Panc1 (cell line): ENCODE data around the gene MTX3. TPM values are rescaled to one million over a fixed set of nuclear protein-coding genes. Genes with fewer than 3 reads are reported as not detected.

ENCODE experiments used
- ATAC-seq: fragments of 200-7000 bp; cut with Tn5 transposase; 2 replicates; pipeline ENCODE4 v1.9.1; 2020; ENCODE audit warnings: mild to moderate bottlenecking, moderate library complexity
- BruUV-seq: library from RNA; stranded (reverse); fragments of 400-500 nt; replicated peaks from 2 replicates; lab custom pipeline; 2021; lab: Mats Ljungman, UMichigan
- CTCF ChIA-PET: fragments of 300-600 bp; sonication (Branson Sonifier 250); formaldehyde crosslinking; loops from one replicate; lab custom pipeline; 2022; ENCODE audit warnings: antibody characterized with exemption; lab: Charles Lee
- POLR2A ChIA-PET: fragments of 300-600 bp; sonication (Branson Sonifier 250); formaldehyde crosslinking; loops from one replicate; lab custom pipeline; 2022; ENCODE audit warnings: antibody characterized with exemption; lab: Charles Lee
- DNase-seq: peaks from one replicate; pipeline ENCODE4 v3.0.0-alpha.2; 2010; ENCODE audit warnings: low read depth, low spot score
- H3K27ac ChIP-seq: 2 replicates; pipeline ENCODE4 v1.5.1; 2011; ENCODE audit warnings: mild to moderate bottlenecking, low read length, inconsistent platforms
- H3K27me3 ChIP-seq: fragments of 200-500 bp; sonication (Bioruptor generic); 2 replicates; pipeline ENCODE4 v1.6.0; 2014; ENCODE audit warnings: low read length, inconsistent platforms; ENCODE audit not compliant: control insufficient read depth, insufficient read depth
- H3K36me3 ChIP-seq: fragments of 200-500 bp; sonication (Bioruptor generic); 2 replicates; pipeline ENCODE4 v1.5.1; 2014; ENCODE audit warnings: inconsistent platforms, mild to moderate bottlenecking, low read length, moderate library complexity; ENCODE audit not compliant: control insufficient read depth, insufficient read depth
- H3K4me1 ChIP-seq: 2 replicates; pipeline ENCODE4 v1.5.1; 2011; ENCODE audit warnings: inconsistent platforms, mild to moderate bottlenecking, low read length, moderate library complexity; ENCODE audit not compliant: control insufficient read depth, insufficient read depth
- H3K4me3 ChIP-seq, 2 experiments: 2 replicates each; pipeline ENCODE4 v1.5.1; 2011 to 2012; ENCODE audit warnings: low read depth in 2 of 2, low read length in 2 of 2, mild to moderate bottlenecking in 2 of 2, inconsistent platforms in 1 of 2, moderate library complexity in 1 of 2
- H3K9me3 ChIP-seq: fragments of 200-500 bp; sonication (Bioruptor generic); 2 replicates; pipeline ENCODE4 v1.5.1; 2014; ENCODE audit warnings: low read depth, mild to moderate bottlenecking, inconsistent platforms, low read length, moderate library complexity; ENCODE audit not compliant: control insufficient read depth, insufficient read depth
- POLR2AphosphoS5 ChIP-seq: IDR thresholded peaks from 2 replicates; pipeline ENCODE4 v1.6.1; 2012; ENCODE audit warnings: mild to moderate bottlenecking, low read depth, low read length, moderate library complexity
- SIN3A ChIP-seq: IDR thresholded peaks from 2 replicates; pipeline ENCODE4 v1.6.1; 2012; ENCODE audit warnings: low read depth, mild to moderate bottlenecking, low read length, moderate library complexity, borderline replicate concordance; ENCODE audit not compliant: insufficient read depth
- TCF7L2 ChIP-seq: IDR thresholded peaks from 2 replicates; pipeline ENCODE4 v1.6.1; 2011; ENCODE audit warnings: mild to moderate bottlenecking, low read depth, low read length, inconsistent platforms
- in situ Hi-C: cut with HindIII; loops from 2 replicates; pipeline ENCODE4 v1.10.0; 2016; ENCODE audit warnings: low sequenced_read_pairs, low pct_unique_long_range_greater_than_20kb
- intact Hi-C: fragments of 100-400 bp; cut with micrococcal nuclease; formaldehyde crosslinking; loops from one replicate; pipeline ENCODE4 v1.10.0; 2022; ENCODE audit not compliant: unreplicated experiment
- total RNA-seq: library from RNA; stranded (reverse); gene quantifications from one replicate; pipeline ENCODE4 v1.2.1, GENCODE V29; 2021; ENCODE audit not compliant: unreplicated experiment
- TF ChIP-seq, protein P1 (sequence below): fragments of 450-650 bp; IDR thresholded peaks from 2 replicates; pipeline ENCODE4 v1.5.1; 2017; ENCODE audit warnings: mild to moderate bottlenecking
- TF ChIP-seq, protein P2 (sequence below), 2 experiments: IDR thresholded peaks; 2 replicates each; pipeline ENCODE4 v1.6.1; 2011 to 2012; ENCODE audit warnings: low read depth in 2 of 2, control low read depth in 1 of 2, low read length in 1 of 2, mild to moderate bottlenecking in 1 of 2, moderate library complexity in 1 of 2; ENCODE audit not compliant: insufficient read depth in 1 of 2

The MTX3 gene
- total RNA-seq, 1 experiment from 2014 or later: 18.1 TPM

DNA sequence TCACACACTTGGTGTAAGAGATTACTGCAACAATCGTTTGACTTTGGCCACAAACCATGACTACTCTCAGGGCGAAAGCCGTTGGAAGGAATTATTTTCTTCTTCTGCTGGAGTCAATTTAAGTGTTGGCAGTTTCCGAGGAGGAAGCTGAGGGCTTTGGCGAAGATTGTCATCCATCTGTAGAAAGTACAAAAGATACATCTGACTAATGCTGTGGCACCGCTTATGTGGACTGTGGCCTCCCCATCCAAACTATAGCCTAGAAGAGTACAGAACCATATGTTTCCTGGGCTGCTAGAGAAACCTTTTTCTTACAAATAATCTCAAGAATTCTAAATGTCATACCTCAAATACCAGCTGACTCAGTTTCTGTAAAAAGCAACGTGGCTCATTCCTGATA is 7.4 kb downstream of the MTX3 start:
- Histone ChIP-seq H3K4me1 (no peaks in the 10 kb centered on the region), H3K9me3 (no peaks in the 10 kb centered on the region), H3K27ac (no peak overlapping the region), H3K27me3 (no peaks in the 10 kb centered on the region), H3K36me3 (peaks cover 26% of the 10 kb centered on the region), H3K4me3 (no peak overlapping the region)
- ChIA-PET POLR2A (no interaction called here), CTCF (no interaction called here)
- in situ Hi-C loops: no loop called here
- DNase-seq (no peak), ATAC-seq (no peak)
- intact Hi-C loops: no loop called here
- no TSS peak for BruUV-seq
- no peak for TF ChIP-seq SIN3A
- TF ChIP-seq, protein P1, sequence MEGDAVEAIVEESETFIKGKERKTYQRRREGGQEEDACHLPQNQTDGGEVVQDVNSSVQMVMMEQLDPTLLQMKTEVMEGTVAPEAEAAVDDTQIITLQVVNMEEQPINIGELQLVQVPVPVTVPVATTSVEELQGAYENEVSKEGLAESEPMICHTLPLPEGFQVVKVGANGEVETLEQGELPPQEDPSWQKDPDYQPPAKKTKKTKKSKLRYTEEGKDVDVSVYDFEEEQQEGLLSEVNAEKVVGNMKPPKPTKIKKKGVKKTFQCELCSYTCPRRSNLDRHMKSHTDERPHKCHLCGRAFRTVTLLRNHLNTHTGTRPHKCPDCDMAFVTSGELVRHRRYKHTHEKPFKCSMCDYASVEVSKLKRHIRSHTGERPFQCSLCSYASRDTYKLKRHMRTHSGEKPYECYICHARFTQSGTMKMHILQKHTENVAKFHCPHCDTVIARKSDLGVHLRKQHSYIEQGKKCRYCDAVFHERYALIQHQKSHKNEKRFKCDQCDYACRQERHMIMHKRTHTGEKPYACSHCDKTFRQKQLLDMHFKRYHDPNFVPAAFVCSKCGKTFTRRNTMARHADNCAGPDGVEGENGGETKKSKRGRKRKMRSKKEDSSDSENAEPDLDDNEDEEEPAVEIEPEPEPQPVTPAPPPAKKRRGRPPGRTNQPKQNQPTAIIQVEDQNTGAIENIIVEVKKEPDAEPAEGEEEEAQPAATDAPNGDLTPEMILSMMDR: no peak
- TF ChIP-seq, protein P2, sequence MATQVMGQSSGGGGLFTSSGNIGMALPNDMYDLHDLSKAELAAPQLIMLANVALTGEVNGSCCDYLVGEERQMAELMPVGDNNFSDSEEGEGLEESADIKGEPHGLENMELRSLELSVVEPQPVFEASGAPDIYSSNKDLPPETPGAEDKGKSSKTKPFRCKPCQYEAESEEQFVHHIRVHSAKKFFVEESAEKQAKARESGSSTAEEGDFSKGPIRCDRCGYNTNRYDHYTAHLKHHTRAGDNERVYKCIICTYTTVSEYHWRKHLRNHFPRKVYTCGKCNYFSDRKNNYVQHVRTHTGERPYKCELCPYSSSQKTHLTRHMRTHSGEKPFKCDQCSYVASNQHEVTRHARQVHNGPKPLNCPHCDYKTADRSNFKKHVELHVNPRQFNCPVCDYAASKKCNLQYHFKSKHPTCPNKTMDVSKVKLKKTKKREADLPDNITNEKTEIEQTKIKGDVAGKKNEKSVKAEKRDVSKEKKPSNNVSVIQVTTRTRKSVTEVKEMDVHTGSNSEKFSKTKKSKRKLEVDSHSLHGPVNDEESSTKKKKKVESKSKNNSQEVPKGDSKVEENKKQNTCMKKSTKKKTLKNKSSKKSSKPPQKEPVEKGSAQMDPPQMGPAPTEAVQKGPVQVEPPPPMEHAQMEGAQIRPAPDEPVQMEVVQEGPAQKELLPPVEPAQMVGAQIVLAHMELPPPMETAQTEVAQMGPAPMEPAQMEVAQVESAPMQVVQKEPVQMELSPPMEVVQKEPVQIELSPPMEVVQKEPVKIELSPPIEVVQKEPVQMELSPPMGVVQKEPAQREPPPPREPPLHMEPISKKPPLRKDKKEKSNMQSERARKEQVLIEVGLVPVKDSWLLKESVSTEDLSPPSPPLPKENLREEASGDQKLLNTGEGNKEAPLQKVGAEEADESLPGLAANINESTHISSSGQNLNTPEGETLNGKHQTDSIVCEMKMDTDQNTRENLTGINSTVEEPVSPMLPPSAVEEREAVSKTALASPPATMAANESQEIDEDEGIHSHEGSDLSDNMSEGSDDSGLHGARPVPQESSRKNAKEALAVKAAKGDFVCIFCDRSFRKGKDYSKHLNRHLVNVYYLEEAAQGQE (IDR thresholded peaks at IDR 0.05; ENCODE audit: insufficient read depth in 1 of 2, low read depth in 2 of 2, low read length in 1 of 2): no peak
- no peak for TF ChIP-seq TCF7L2
- TF ChIP-seq POLR2AphosphoS5: no peak

DNA sequence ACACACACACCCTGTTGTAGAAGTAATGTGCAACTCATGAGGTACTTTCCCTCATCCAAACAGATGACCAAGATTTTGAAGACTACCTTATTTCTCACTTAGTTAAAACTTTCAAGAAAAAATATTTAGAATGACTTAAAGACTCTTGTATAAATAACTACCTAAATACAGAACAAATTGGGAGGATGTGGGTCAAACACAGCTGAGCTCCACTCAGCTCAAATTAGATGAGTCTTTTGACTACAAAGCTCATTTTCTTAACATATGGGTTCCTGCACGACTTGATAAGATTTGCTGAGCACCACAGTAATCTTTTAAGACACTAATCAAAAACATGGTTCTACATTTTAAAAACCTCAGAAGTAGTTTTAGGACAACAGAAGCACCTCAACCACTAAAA is 8.9 kb downstream of the MTX3 start:
- BruUV-seq: no TSS peak
- POLR2A ChIA-PET: no interaction called here
- Histone ChIP-seq H3K27me3 (no peaks in the 10 kb centered on the region), H3K36me3 (peaks cover 21% of the 10 kb centered on the region), H3K4me3 (no peak overlapping the region), H3K4me1 (no peaks in the 10 kb centered on the region), H3K9me3 (no peaks in the 10 kb centered on the region), H3K27ac (no peak overlapping the region)
- TF ChIP-seq SIN3A: no peak
- no peak for TF ChIP-seq POLR2AphosphoS5
- no peak for TF ChIP-seq TCF7L2
- TF ChIP-seq, protein P1: no peak
- TF ChIP-seq, protein P2 (IDR thresholded peaks at IDR 0.05; ENCODE audit: insufficient read depth in 1 of 2, low read depth in 2 of 2, low read length in 1 of 2): no peak
- CTCF ChIA-PET: no interaction called here
- ATAC-seq (no peak), DNase-seq (no peak)
- intact Hi-C loops (no loop called here), in situ Hi-C loops (no loop called here)
